Endodermal cell (in vitro differentiated cells): ENCODE measurements around the gene TDRD9. TPM values are rescaled to one million over a fixed set of nuclear protein-coding genes. Genes with fewer than 3 reads are reported as not detected.

Experiments used
- DNase-seq: peaks from one replicate; pipeline ENCODE4 v3.0.0-alpha.2; 2017
- H3K27ac ChIP-seq: 2 replicates; pipeline ENCODE4 v1.5.1; 2013; ENCODE audit warnings: mild to moderate bottlenecking, low read depth, low read length, moderate library complexity
- H3K27me3 ChIP-seq: 2 replicates; pipeline ENCODE4 v1.6.1; 2013; ENCODE audit warnings: mild to moderate bottlenecking, low read length, moderate library complexity; ENCODE audit not compliant: insufficient read depth, control insufficient read depth, poor library complexity, severe bottlenecking
- H3K36me3 ChIP-seq: 2 replicates; pipeline ENCODE4 v1.7.0; 2013; ENCODE audit warnings: mild to moderate bottlenecking, low read length, moderate library complexity; ENCODE audit not compliant: control insufficient read depth, insufficient read depth
- H3K4me1 ChIP-seq: one replicate; pipeline ENCODE4 v1.7.0; 2013; ENCODE audit warnings: low read length; ENCODE audit not compliant: control insufficient read depth, insufficient read depth
- H3K4me3 ChIP-seq: 2 replicates; pipeline ENCODE4 v1.5.1; 2013; ENCODE audit warnings: mild to moderate bottlenecking, low read length, moderate library complexity
- H3K9ac ChIP-seq: 2 replicates; pipeline ENCODE4 v1.6.1; 2013; ENCODE audit warnings: mild to moderate bottlenecking, low read length, moderate library complexity; ENCODE audit not compliant: poor library complexity, severe bottlenecking; ENCODE audit errors: extremely low read depth
- H3K9me3 ChIP-seq: 2 replicates; pipeline ENCODE4 v1.6.1; 2013; ENCODE audit warnings: mild to moderate bottlenecking, low read length, moderate library complexity; ENCODE audit not compliant: control insufficient read depth
- H3K27ac Mint-ChIP-seq: 2 replicates; pipeline ENCODE4 v1.8.0; 2020; ENCODE audit warnings: mixed read lengths
- H3K27me3 Mint-ChIP-seq: 2 replicates; pipeline ENCODE4 v1.8.0; 2021; ENCODE audit warnings: mild to moderate bottlenecking, mixed read lengths; ENCODE audit not compliant: insufficient read depth
- H3K36me3 Mint-ChIP-seq: 2 replicates; pipeline ENCODE4 v1.8.0; 2020; ENCODE audit warnings: low read depth, mixed read lengths
- H3K4me1 Mint-ChIP-seq: 2 replicates; pipeline ENCODE4 v1.8.0; 2020; ENCODE audit warnings: mixed read lengths
- H3K4me3 Mint-ChIP-seq: 2 replicates; pipeline ENCODE4 v1.8.0; 2020; ENCODE audit warnings: mild to moderate bottlenecking, moderate library complexity, mixed read lengths
- H3K9me3 Mint-ChIP-seq: 2 replicates; pipeline ENCODE4 v1.8.0; 2020; ENCODE audit warnings: mild to moderate bottlenecking, mixed read lengths
- WGBS, 2 experiments: methylation state at CpG; one replicate each; pipeline versions ENCODE4 v1.1.5 to v1.1.7; 2013; ENCODE audit warnings: missing lambda C conversion rate in 2 of 2, mixed read lengths in 1 of 2; ENCODE audit not compliant: insufficient coverage in 1 of 2, insufficient read length in 1 of 2; 5-methylcytosine and 5-hydroxymethylcytosine counted together
- total RNA-seq, 2 donors: library from RNA; stranded (reverse); fragmentation: NEBNext Ultra II Directional in 1 of 2; extraction: Animal tissue kit (Norgen Biotek cat#: 25700) in 1 of 2; gene quantifications; 2 replicates in 1 of 2; 3 replicates in 1 of 2; pipeline ENCODE4 v1.2.1, GENCODE V29; 2021
- TF ChIP-seq, protein P1 (sequence below): fragments of 200-600 bp; sonication (generic); conservative IDR thresholded peaks from 2 replicates; pipeline ENCODE4 v1.5.0; 2021; ENCODE audit warnings: antibody characterized with exemption, mild to moderate bottlenecking

Gene TDRD9
- total RNA-seq, 2 donors from 2014 or later = not detected

GRCh38 chr14:104066719-104067295, 138.6 kb downstream of the TDRD9 start:
- WGBS, 2 experiments = 71 to 75% methylated on average over 4 of the region's 4 CpGs

DNA sequence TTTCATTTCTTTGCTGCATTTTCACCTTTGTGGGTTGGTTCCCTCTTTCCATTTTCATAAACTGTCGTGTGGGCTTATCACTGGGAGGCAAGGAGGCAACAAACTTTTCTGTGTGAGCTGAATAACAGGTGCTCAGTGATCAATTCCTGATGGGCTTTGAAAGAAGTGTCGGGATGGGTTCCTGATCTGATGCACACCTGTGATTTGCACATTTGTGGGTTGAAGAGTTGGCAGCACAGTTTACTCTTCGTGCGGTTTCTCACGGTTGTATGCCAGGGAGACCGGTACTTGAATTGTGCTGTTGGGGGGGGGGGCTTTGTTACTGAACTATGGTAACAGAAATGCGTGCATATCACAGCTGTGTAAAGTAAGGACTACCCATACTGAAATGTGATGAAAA, 141.3 kb downstream of the TDRD9 start:
- Mint-ChIP-seq H3K27me3 (peaks cover 13% of the 10 kb centered on the region), H3K36me3 (no peaks in the 10 kb centered on the region), H3K4me1 (no peaks in the 10 kb centered on the region), H3K4me3 (no peak overlapping the region), H3K27ac (no peak overlapping the region), H3K9me3 (peaks cover 48% of the 10 kb centered on the region)
- H3K9me3 ChIP-seq = peaks cover 23% of the 10 kb centered on the region
- H3K4me1 ChIP-seq = no peaks in the 10 kb centered on the region
- TF ChIP-seq, protein P1, sequence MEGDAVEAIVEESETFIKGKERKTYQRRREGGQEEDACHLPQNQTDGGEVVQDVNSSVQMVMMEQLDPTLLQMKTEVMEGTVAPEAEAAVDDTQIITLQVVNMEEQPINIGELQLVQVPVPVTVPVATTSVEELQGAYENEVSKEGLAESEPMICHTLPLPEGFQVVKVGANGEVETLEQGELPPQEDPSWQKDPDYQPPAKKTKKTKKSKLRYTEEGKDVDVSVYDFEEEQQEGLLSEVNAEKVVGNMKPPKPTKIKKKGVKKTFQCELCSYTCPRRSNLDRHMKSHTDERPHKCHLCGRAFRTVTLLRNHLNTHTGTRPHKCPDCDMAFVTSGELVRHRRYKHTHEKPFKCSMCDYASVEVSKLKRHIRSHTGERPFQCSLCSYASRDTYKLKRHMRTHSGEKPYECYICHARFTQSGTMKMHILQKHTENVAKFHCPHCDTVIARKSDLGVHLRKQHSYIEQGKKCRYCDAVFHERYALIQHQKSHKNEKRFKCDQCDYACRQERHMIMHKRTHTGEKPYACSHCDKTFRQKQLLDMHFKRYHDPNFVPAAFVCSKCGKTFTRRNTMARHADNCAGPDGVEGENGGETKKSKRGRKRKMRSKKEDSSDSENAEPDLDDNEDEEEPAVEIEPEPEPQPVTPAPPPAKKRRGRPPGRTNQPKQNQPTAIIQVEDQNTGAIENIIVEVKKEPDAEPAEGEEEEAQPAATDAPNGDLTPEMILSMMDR = no peak
- H3K27me3 ChIP-seq = no peaks in the 10 kb centered on the region
- 85% methylated on average over 4 to 7 of the region's 7 CpGs for WGBS, 2 experiments
- H3K36me3 ChIP-seq = no peaks in the 10 kb centered on the region
- H3K27ac ChIP-seq = no peak overlapping the region
- no peak overlapping the region for H3K9ac ChIP-seq
- H3K4me3 ChIP-seq = no peak overlapping the region
- DNase-seq = no peak

More at GRCh38 chr14:104066719-104067295, 138.6 kb downstream of the TDRD9 start:
- Histone ChIP-seq H3K36me3 (no peaks in the 10 kb centered on the region), H3K4me3 (no peak overlapping the region), H3K27me3 (no peaks in the 10 kb centered on the region), H3K9me3 (peaks cover 17% of the 10 kb centered on the region), H3K27ac (no peak overlapping the region), H3K9ac (no peak overlapping the region), H3K4me1 (no peaks in the 10 kb centered on the region)
- peaks cover 33% of the 10 kb centered on the region for H3K9me3 Mint-ChIP-seq
- H3K4me3 Mint-ChIP-seq = no peak overlapping the region
- H3K27ac Mint-ChIP-seq = no peak overlapping the region
- H3K27me3 Mint-ChIP-seq = peaks cover 13% of the 10 kb centered on the region
- H3K4me1 Mint-ChIP-seq = no peaks in the 10 kb centered on the region
- TF ChIP-seq, protein P1 = no peak
- no peaks in the 10 kb centered on the region for H3K36me3 Mint-ChIP-seq
- DNase-seq = no peak

DNA sequence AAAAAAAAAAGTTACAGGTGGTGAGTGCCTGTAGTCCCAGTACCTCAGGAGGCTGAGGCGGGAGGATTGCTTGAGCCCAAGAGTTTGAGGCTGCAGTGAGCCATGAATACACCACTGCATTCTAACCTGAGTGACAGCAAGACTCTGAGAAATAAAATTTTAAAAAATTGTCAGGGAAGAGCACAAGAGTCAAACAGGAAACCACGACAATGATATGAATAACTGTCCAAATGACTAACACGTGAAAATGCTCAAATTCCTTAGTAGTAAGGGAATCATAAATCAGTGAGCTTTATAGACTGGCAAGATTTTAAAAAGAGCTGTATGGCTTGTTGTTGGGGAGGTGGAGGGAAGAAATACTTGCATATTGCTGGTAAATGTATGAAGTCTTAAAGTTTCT, 144.3 kb downstream of the TDRD9 start:
- TF ChIP-seq, protein P1 = no peak
- no peaks in the 10 kb centered on the region for H3K36me3 Mint-ChIP-seq
- peaks cover 22% of the 10 kb centered on the region for H3K9me3 Mint-ChIP-seq
- Histone ChIP-seq H3K27ac (no peak overlapping the region), H3K4me1 (no peaks in the 10 kb centered on the region), H3K4me3 (no peak overlapping the region), H3K36me3 (no peaks in the 10 kb centered on the region), H3K9ac (no peak overlapping the region), H3K27me3 (no peaks in the 10 kb centered on the region), H3K9me3 (peaks cover 6% of the 10 kb centered on the region)
- H3K4me3 Mint-ChIP-seq = no peak overlapping the region
- DNase-seq = no peak
- 84 to 87% methylated on average over 2 to 3 of the region's 3 CpGs for WGBS, 2 experiments
- H3K27ac Mint-ChIP-seq = no peak overlapping the region
- H3K27me3 Mint-ChIP-seq = peaks cover 12% of the 10 kb centered on the region
- H3K4me1 Mint-ChIP-seq = no peaks in the 10 kb centered on the region
